ENCODE results near the gene ZBBX.
"Not testable (repeated sequence)": the region's sequence is repeated elsewhere in the genome, so short reads cannot be mapped to it uniquely, and the experiment has no call there.

ZBBX gene

DNA sequence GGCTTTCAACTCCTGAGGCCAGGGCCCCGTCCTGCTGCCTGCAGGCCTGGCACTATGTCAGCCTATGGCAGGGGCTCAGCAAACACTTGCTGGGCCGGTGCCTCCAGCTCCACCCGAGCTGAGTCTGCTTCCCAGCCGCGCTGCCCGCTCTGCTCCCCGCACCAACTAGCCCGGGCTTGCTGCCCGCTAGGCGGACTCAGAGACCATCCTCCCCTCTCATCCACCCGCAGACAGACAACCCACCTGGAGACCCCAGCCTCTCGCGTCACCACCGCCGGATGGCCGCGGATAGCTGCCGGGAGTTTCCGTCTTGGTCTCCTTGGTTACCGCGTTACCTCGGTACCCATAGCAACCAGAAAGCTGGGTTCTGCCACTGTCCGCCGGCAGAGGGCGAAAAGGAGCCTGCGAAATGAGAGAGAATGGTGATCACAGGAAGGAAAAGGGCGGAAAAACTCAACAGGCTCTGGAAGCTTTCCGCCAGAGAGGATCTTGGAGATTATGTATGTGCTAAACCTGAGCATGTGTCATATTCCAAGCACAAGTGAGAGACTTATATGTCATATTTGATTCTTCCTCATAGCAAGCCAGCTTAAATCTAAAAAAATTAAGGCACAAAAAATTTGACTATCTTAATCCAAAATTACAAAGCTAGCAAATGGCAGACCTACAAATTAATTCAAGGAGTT lies at the start of gene ZBBX:
Gene ZBBX (minus strand): TSS at position 294 of the 686 bp plus-strand sequence. CDS start 7,396 bp downstream, outside the sequence.
- peak; percentile 72 for DNase-seq (ENCODE audit: low read depth)

DNA sequence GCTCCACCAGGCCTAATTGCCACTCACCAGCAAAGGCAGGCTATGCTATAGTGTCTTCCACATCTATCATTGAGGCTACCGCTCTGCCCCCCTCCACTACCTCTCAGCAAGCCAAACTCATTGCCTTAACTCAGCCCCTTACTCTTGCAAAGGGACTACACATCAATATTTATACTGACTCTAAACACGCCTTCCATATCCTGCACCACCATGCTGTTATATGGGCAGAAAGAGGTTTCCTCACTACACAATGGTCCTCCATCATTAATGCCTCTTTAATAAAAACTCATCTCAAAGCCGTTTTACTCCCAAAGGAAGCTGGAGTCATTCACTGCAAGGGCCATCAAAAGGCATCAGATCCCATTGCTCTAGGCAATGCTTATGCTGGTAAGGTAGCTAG lies 46.9 kb upstream of the ZBBX start:
- not testable (repeated sequence) for DNase-seq (ENCODE audit: low read depth)

DNA sequence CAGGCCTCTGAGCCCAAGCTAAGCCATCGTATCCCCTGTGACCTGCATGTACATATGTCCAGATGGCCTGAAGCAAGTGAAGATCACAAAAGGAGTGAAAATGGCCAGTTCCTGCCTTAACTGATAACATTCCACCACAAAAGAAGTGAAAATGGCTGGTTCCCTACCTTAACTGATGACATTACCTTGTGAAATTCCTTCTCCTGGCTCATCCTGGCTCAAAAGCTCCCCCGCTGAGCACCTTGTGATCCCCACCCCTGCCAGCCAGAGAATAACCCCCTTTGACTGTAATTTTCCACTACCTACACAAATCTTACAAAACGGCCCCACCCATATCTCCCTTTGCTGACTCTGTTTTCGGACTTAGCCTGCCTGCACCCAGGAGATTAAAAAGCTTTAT lies 42.3 kb upstream of the ZBBX start:
- not testable (repeated sequence) for DNase-seq (ENCODE audit: low read depth)

DNA sequence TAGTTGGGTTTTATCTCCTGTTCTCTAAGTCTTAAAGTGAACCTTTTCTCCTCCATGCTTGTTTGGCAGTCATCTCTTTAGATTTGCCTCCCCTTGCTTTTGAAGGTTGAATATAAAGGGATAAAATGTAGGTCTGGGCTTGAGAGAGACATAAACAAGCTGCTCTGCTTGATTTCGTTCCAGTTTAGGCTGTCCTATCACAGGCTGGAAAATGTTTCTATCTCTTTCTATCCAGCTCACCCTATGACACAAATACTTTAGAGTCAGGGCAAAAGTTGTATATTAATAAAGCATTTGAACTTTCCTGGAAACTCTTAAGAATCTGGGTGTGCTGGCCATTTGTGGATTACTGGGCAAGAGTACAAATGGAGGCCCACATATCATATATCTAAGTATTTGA lies 29.5 kb upstream of the ZBBX start:
- no peak for DNase-seq (ENCODE audit: low read depth)

- peak; percentile 57 for DNase-seq (ENCODE audit: low read depth)
Measured at GRCh38 chr3:167406876-167407492, 26.9 kb upstream of the ZBBX start.

DNA sequence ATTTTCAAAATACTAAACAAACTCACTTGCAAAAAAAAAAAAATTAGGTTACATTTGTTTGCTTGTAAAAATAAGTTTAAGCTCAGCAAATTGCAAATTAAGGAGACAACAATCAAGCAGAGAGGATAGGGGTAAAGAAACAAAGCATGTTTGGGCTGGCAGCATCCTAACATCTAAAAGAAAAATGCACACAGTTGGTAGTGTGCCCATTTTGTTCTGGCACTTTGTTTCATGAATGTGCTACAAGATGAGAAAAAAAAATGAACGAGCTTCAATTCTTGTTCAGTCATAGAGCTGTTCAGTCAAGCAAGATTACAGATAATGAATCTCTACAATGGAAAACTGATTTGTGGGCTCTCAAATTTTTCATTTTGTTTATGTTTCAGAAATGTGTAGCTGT lies 17.7 kb upstream of the ZBBX start:
- DNase-seq (ENCODE audit: low read depth), result no peak

- DNase-seq (ENCODE audit: low read depth), result no peak
Measured at GRCh38 chr3:167396075-167396474, 16.0 kb upstream of the ZBBX start.

DNA sequence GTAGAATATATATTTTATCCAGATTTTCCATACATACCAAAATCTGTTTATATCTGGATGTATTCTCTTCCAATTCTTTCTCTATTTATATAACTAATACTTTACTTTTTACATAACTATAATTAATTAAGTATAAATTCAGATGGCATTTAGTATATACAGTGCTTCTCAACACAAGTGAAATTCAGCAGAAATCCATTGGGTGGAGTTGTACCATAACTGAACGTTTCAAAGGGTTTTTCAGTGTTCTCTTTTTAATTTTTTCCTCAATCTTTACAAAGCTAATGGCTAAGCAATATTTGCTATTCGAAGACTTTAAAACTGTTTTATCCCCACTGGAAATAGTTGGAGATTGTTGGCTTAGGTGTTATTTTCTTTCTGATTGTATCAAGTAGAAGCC lies 13.9 kb upstream of the ZBBX start:
- no peak for DNase-seq (ENCODE audit: low read depth)

- no peak for DNase-seq (ENCODE audit: low read depth)
Measured at GRCh38 chr3:167382155-167382554, 2.1 kb upstream of the ZBBX start.

DNA sequence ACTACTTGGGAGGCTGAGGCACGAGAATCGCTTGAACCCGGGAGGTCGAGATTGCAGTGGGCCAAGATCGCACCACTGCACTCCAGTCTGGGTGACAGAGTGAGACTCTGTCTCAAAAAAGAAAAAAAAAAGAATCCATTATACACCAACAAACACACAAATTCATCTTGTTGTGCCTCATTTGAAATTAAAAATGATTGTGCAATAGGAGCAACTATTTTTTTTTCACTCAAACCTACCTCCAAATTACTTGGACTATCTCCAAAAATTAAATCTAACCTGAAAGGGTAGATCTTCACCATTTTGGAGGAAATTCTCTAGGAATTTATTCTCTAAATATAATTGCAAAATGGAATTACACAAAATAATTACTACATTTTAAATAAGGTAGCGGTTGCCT lies 4.6 kb downstream of the ZBBX start:
- no peak for DNase-seq (ENCODE audit: low read depth)

GRCh38 chr3:167372138-167372537 lies 8.0 kb downstream of the ZBBX start:
- DNase-seq (ENCODE audit: low read depth), result no peak

- DNase-seq (ENCODE audit: low read depth), result no peak
Measured at GRCh38 chr3:167361948-167362347, 18.1 kb downstream of the ZBBX start.

- DNase-seq (ENCODE audit: low read depth), result no peak
Measured at GRCh38 chr3:167361306-167361705, 18.8 kb downstream of the ZBBX start.

GRCh38 chr3:167355446-167355845 lies 24.7 kb downstream of the ZBBX start:
- DNase-seq (ENCODE audit: low read depth), result no peak

DNA sequence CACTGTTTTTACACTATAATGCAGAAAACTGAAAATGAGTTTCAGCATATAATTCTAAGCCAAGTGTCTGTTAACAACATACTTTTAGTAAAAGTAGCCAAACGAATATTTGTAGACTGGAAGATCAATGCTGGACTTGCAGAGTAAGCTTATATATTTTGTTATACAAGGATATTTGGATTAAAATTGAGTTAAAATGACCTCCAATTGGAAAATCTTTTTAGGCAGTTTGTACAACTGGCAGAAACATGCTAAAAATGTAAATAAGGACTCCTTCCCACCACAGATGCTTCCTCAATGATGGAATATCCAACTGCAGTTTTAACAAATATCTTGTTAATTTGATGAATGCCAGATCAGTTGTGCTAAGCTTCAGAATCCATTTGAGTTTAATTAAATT lies 25.3 kb downstream of the ZBBX start:
- no peak for DNase-seq (ENCODE audit: low read depth)

DNA sequence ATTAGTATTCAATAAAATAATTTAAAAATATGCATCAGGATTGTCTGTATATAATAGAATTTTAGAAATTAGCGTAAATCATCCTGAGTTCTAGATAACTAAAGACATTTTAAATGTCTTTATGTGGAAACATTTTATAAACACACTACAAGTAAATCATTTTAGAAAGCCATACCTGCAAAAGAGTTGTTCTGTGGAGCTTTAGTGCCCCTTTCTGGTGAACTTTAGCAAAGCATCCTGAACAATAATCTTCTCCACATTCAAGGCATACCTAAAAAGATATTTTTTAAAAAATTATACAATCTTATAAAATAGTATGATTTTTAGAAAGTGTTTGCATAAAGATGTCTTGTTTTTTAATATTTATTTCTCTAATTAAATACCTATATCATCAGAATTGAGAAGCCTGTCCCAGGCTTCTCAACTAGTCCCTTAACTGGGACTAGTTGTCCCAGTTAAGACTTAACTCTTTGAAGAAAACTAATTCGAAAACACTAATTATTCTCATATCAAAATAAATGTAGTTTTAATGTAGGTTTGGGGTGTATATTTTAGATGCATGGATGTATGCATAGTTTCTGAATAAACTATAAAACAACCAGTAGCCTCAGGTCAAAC lies 29.7 kb downstream of the ZBBX start:
- DNase-seq (ENCODE audit: low read depth), result peak; percentile 12

DNA sequence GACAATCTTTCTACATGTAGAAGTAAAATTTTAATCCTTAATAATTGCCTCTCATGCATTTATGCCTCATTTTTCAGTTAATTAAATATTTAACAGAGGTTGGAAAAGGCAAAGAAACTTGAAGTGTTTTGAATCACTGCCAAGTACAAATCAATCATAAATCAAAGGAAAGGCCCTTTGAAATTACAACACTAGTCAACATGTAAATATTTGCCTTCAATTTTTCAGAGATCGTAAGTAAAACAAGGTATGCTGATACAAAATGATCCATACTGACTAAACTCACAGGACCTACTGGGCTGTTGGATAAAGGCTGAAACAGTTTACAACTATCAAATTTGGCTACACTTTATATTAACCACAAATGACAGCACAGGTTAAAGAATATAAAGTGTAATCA lies 33.9 kb downstream of the ZBBX start:
- DNase-seq (ENCODE audit: low read depth), result no peak

- DNase-seq (ENCODE audit: low read depth), result no peak
Measured at GRCh38 chr3:167330993-167331785, 48.9 kb downstream of the ZBBX start.

GRCh38 chr3:167323572-167323971 lies 56.5 kb downstream of the ZBBX start:
- no peak for DNase-seq (ENCODE audit: low read depth)

DNA sequence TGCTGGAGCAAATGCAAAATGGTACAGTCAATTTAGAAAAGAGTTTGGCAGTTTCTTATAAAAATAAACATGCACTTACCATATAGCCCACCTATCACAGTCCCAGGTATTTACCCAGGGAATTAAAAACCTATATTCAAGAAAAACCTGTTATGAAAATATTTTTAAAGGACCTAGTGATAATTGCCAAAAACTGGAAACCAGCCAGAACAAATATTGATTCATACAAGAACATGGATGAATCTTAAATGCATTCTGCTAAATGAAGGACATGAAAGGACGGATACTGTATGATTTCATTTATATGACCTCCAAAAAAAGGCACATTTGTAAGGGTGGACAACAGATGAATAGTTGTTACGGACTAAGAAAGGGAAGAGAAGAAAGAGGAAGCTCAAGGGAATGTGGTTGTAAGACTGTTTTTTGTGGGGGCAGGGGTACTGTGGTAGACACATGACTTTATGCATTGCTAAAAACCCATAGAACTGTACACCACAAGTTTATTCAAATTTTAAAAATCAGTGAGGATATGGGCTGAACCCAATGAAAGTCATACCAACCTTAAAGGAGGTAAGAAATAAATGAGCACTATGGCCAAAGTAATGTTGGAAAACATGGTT lies 61.0 kb downstream of the ZBBX start:
- DNase-seq (ENCODE audit: low read depth), result no peak

DNA sequence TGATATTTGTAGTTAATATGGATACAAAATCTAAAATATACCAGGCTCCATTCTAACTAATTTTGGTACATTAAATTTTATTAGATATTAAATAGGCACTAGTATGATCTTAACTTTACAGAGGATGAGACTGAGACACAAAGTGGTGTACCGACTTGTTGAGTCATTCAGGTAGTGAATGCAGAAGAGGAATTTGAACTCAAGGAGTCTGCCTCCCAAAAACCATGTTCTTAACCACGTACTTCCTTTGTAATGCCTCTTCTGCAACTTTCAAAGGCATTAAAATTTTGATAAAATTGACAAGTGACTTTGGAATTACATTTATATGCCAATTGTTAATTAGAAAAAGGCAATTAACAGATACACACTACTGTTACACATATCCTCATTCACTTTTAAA lies 61.8 kb downstream of the ZBBX start:
- no peak for DNase-seq (ENCODE audit: low read depth)

DNA sequence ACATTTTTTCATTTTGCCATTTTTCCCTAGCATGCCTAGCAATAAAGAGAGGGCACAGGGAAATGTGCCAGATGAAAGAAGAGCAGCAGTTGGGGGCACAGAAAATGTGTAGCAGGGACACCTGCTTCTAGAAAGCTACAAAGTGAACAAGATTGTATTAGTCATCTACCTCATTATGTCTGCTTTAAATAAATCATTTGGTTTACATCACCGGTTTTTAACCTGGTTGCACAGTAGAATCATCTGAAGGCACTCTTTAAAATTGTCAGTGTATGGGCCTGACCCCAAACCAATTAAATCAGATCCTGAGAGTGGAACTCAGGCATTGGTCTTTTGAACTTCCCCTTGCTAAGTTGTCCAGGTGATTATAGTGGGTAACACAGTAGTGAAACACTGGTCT lies 73.8 kb downstream of the ZBBX start:
- no peak for DNase-seq (ENCODE audit: low read depth)
